ENCODE data around the gene CCN6.
A peak's percentile ranks its signal among the peaks of the same experiment; 100 is the strongest.
"Not testable (repeated sequence)": the region's sequence is repeated elsewhere in the genome, so short reads cannot be mapped to it uniquely, and the experiment has no call there.

The CCN6 gene

DNA sequence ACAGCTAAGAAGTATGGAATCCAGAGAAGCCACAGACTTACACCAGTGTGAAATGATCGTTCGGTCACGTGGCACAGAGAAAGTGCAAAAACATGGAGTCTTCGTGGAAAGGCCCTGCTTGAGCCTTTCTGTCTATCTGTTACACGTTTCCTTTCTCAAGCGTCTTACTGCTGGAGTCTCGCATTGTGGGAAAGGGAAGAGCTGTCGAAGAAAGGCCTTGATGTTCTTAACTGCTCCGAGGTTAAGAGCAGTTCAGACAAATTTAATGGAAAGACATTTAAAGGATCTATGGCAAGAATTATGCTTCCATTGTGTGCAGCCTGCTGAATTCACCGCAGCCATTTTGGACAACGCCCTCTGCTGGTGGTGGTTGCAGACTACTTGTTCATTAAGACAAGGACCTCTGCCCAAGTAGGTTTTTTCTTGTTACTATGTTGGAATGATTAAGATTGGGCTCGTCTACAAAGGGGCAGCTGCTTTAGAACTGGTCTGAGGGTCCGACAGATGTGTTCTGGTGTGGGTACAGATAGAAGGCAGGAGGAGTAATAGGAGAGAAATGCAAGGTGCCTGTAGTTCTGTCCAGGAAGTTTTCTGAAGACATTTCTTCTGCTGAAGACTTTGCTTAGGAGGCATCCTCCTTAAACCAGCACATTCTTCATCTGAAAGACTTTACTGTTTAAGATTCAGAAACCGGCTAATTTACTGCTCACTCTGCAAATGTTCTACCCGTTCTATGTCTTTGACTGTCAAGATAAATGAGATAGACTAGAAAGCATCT is 24.7 kb upstream of the CCN6 start:
- peak in 2 of 3 donors; percentile 30 to 53 for DNase-seq (ENCODE audit: low read depth in 3 of 3, low spot score in 1 of 3)

- no peak for DNase-seq (ENCODE audit: low read depth in 3 of 3, low spot score in 1 of 3)
Measured at GRCh38 chr6:112030206-112030960, 23.5 kb upstream of the CCN6 start.

GRCh38 chr6:112030961-112031660 is 22.8 kb upstream of the CCN6 start:
- DNase-seq (ENCODE audit: low read depth in 3 of 3, low spot score in 1 of 3) = no peak

DNA sequence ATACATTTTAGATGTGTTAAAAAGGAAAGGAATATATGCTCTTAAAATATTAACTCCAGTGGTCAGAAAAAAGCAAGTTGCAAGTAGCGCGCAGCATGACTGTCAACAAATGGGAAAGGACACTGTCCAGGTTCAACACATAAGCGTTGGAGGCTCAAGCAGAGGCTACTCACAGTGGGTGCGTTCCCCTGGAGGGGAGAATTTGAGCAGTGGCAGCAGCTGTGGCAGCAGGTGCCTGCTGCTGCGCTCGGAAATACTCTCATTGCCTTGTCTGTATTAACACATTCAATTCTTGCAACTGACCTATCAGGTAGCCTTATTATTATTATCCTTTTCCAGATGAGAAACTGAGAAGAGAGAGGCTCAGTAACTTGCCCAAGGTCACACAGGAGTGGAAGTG is 21.9 kb upstream of the CCN6 start:
- DNase-seq (ENCODE audit: low read depth in 3 of 3, low spot score in 1 of 3) = no peak

GRCh38 chr6:112032728-112033127 is 21.2 kb upstream of the CCN6 start:
- DNase-seq (ENCODE audit: low read depth in 3 of 3, low spot score in 1 of 3) = no peak

DNA sequence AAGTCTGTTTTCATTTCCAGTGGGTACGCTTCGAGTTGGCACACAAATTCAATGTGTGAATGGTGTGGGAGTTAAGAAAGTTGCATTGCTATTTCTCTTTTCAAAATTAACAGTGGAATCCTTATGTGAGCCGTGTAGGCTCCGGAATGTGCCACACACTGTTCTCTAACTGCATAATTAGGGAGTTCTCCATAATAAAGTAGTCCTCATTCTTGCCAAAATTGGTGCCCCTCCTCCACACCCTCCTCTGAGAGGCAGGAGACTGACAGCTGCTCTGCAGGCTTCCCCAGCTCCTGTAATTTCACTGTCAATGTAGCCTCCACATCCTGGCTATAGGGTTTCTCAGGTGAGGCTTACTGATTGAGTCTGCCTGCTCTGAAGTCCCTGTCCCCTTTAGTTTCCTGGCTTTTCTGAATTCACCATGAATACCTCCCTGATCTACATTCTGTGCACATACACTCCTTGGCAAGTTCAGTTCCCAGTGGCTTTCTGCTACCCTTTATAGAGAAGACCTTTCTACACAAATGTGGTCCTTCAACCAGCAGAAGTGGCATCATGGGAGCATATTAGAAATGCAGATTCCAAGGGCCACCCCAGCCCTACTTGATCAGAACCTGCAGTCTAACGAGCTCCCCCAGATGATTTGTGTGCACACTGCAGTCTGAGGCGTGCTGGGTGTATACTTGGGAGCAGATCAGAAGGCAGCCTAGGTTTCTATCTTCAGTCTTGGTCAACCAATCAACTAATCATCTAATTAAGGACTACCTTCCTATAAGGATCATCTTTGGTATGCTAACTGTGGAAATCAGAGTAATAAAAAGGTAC is 19.9 kb upstream of the CCN6 start:
- no peak for DNase-seq (ENCODE audit: low read depth in 3 of 3, low spot score in 1 of 3)

DNA sequence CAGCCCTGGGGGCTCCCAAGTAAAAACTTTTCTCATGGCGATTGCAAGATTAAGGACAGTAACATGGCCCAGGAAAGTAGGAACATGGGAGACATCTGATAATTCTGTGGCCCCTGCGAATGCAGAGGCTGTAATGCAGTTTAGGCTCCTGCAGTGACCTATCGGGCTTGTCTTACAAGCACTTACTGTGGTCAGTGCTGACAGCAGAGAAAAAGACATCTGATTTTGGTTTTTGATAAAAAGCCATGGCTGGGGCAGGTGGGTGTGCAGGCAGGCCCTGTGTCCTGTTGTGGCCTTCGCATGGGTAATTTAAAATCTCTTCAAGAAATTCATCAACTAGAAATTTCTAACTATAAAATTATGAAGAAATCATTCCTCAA is 19.3 kb upstream of the CCN6 start:
- no peak for DNase-seq (ENCODE audit: low read depth in 3 of 3, low spot score in 1 of 3)

DNA sequence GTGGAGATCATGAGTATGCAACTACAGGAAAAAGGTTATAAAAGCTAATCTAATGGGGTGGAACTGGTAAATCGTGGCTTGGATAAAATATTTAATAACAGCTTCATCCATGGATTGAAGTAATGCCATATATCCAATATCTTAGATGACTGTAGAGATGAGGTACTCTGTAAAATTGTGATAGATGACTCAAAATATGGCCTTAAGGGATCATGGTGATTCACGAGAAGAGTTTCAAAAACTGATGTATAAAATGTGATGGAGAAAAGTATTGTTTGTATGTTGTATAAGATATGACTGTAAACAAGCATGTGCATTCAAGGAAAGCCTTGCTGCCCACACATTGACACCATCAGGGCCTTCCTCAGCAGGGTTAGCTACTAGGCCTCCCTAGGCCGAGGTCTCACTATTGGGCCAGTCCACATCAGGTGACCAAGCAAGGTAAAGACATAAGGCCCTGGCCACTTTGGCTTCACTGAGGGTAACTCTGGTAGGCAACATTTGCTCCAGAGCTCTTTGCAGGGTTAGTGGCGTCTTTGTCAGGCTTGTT is 17.7 kb upstream of the CCN6 start:
- DNase-seq (ENCODE audit: low read depth in 3 of 3, low spot score in 1 of 3) = no peak

- no peak for DNase-seq (ENCODE audit: low read depth in 3 of 3, low spot score in 1 of 3)
Measured at GRCh38 chr6:112037783-112038216, 16.1 kb upstream of the CCN6 start.

- no peak for DNase-seq (ENCODE audit: low read depth in 3 of 3, low spot score in 1 of 3)
Measured at GRCh38 chr6:112038268-112038667, 15.6 kb upstream of the CCN6 start.

GRCh38 chr6:112038756-112039430 is 15.0 kb upstream of the CCN6 start:
- no peak for DNase-seq (ENCODE audit: low read depth in 3 of 3, low spot score in 1 of 3)

DNA sequence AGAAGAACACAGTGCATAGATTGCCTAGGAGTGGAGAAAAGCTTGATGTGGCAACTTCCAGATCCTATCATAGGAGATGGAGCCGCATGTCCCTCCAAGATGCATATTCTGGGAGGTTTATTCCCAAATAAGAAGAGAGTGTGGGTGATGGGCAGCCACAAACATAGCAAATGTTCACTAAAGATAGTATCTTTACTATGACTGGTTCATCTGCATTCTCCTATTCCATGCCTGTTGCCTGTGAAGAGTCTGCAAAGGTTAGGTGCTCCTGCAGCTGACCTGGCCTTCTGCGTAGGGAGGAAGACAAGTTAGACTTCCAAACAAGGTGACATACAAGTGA is 14.5 kb upstream of the CCN6 start:
- DNase-seq (ENCODE audit: low read depth in 3 of 3, low spot score in 1 of 3) = no peak

DNA sequence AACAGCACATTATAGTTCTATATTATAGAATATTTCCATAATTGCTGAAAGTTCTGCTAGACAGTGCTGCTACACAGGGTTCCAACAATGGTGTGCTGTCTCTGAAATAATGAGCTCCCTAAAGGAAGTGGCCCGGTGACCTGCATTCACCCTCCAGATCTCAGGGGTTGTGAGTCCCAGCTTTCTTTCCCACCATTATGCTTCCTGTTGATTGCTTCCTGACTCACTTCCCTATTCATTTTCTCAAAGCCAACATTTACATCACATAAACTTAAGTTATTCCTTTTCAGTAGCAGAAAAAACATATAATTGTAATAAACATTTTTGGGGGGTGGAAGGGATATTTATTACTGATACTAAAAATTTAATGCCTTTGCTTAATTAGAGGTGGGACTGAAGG is 12.9 kb upstream of the CCN6 start:
- DNase-seq (ENCODE audit: low read depth in 3 of 3, low spot score in 1 of 3) = no peak

DNA sequence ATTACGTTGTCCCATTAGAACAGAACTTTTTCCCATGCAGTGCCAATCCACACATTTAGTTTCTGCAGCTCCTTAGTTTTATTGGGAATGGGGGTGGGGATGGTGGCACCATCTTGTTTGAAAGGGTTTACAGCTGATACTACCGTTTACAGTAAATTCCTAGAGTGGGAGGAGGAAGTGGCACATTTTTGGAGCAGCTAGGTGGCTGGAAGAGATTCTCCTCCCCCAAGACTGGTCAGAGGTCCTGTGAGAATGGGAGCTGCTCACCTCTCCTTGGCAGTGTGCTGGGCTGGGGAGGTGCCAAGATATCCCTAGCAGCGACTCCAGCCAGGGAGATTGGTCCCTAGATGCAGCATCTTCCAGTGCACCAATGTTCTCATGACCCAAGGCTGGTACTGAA is 12.4 kb upstream of the CCN6 start:
- no peak for DNase-seq (ENCODE audit: low read depth in 3 of 3, low spot score in 1 of 3)

- peak; percentile 73 to 84 (median 83) for DNase-seq (ENCODE audit: low read depth in 3 of 3, low spot score in 1 of 3)
Measured at GRCh38 chr6:112043032-112044007, 10.6 kb upstream of the CCN6 start.

- DNase-seq (ENCODE audit: low read depth in 3 of 3, low spot score in 1 of 3) = no peak
Measured at GRCh38 chr6:112044196-112044595, 9.7 kb upstream of the CCN6 start.

DNA sequence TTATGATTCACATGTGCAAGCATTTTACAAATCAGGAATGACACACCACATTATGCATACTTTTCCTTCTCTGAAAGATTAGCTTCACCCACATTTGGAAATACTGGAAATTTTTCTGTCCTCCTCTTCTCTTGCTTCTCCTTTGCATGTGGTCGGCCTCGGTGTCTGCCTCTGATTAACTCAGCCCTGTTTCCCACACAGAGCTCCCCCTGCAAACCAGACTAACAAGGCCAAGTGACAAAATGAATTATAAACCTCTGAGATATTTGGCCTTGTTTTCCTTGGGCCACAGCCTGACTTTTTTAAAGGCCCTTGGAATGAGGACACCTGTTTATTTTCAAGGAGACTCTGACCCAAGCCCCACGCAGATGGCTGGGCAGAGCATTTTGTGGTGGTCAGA is 9.0 kb upstream of the CCN6 start:
- DNase-seq (ENCODE audit: low read depth in 3 of 3, low spot score in 1 of 3) = no peak

DNA sequence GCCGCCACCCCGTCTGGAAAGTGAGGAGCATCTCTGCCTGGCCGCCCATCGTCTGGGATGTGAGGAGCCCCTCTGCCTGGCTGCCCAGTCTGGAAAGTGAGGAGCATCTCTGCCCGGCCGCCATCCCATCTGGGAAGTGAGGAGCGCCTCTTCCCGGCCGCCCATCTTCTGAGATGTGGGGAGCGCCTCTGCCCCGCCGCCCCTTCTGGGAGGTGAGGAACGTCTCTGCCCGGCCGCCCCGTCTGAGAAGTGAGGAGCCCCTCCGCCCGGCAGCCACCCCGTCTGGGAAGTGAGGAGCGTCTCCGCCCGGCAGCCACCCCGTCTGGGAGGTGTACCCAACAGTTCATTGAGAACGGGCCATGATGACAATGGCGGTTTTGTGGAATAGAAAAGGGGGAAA is 6.4 kb upstream of the CCN6 start:
- not testable (repeated sequence) for DNase-seq (ENCODE audit: low read depth in 3 of 3, low spot score in 1 of 3)
